ENCODE results near the gene CCR5.
A peak's percentile ranks its signal among the peaks of the same experiment; 100 is the strongest.

CCR5 gene

GRCh38 chr3:46359733-46360493 is 10.8 kb upstream of the CCR5 start:
- peak; percentile 72 for DNase-seq

DNA sequence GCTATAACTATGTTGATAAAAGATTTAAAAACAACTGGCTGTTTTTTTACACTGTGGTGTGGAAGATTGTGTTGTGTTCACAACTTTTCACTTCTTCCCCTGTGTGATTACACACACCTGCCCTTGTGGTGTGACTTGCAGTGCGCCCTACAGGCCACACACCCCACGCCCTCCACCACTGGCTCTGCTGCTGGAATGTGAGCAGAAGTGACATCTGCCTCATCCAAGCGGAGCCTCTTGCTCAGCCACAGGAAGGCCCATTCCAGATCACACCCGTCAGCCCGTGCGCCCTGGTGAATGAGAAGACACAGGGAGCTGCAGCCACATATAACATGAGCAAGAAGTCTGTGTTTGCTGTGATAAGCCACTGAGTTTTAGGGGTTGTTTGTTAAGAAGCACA is 9.8 kb upstream of the CCR5 start:
- no peak for DNase-seq

DNA sequence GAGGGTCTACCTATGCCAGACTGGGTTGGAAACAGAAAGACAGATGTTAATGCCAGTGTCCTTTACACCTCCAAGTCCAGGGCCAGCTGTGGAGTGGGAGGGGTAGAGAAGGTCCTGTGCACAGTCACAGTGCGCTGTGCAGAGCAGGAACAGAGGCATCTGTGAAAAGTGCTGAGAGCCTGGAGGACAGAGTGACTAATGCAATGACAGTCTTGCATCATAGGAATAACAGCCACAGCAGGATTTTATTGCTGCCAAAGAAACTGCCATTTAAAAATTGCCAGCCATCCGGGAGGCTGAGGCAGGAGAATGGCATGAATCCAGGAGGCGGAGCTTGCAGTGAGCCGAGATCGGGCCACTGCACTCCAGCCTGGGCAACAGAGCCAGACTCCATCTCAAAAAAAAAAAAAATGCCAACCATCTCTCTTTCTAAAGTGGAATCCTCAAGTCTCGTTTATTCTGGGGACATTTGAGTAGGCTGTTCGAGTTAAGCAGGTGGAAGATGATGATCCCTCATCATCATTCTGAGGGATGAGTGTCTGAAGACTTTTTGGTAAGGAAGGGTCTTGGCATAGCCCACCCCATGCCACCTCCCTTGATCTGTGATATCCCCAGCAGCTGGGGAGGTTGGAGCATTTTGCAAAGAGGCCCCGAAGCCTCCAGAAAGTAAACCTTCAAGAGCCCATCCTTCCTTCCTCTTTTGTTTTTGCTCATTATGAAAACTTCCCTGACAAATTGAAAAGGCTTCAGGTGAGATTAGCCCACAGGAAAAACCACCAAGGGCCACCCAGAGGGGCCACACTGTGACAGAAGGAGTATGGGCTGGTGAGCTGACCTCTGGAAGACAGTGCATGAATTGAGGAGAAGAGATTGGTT is 9.1 kb upstream of the CCR5 start:
- no peak for DNase-seq

DNA sequence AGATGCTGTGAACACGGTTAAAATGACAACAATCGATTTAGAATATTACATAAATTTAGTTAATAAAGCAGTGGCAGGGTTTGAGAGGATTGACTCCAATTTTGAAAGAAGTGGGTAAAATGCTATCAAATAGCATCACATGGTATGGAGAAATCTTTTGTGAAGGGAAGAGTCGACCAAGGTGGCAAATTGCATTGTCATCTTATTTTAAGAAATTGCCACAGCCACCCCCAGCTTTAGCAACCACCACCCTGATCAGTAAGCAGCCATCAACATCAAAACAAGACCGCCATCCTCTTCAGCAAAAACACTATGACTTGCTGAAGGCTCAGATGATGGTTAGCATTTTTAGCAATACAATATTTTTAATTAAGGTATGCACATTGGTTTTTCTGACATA is 5.7 kb upstream of the CCR5 start:
- DNase-seq, result no peak

DNA sequence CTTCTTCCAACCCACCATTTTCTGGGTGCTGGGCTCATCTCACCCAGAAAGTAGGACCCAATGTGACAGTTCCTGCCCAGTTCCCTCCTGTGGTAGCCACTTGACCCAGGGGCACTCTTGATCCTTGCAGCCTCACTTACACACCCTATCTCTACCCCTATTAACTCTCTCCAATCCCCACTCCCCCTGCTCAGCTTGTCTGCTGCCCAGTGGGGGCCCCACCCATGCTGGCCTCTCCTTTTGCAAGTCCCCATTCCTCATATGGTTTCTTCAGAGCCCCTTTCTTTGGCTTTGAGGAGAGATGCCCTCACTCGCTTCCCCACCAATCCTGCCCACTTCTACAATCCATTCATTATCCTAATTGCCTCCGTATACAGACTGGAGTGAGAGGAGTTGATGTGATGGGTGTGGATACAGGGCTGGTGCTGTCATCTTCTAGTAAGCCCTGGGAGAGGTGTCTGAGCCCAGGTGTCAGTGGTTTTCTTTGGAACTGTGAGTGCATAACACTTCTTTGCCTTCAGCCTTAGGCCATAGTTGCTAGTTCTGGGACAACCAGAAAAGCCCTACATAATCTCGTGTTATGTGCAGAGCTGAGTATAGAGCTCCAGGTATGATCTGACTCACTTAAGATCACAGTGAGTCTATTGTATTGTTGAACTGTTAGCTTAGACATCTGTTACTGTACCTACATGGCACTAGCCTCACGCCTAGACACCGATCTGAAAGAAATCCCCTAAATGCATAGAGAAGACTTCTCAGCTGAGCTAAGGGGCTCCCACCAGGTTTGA is 4.8 kb upstream of the CCR5 start:
- DNase-seq, result no peak

- no peak for DNase-seq
Observed at GRCh38 chr3:46367811-46368210, 2.9 kb upstream of the CCR5 start.

DNA sequence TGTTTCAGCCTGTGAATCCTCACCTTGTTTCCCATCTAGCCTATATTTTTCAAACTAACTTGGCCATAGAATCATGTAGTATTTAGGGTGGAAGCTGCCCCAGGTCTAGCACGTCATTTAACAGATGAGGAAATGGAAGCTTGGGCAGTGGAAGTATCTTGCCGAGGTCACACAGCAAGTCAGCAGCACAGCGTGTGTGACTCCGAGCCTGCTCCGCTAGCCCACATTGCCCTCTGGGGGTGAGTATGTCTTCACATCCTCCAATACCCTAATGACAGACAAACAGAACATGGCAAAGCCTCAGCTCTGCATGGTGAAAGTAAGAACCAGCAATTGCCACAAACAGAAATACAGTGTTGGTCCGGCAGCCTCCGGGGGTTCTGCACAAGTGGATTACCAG is 2.2 kb upstream of the CCR5 start:
- no peak for DNase-seq

GRCh38 chr3:46369151-46369550 is 1.6 kb upstream of the CCR5 start:
- no peak for DNase-seq

- DNase-seq, result no peak
Observed at GRCh38 chr3:46369675-46370132, 1.0 kb upstream of the CCR5 start.

DNA sequence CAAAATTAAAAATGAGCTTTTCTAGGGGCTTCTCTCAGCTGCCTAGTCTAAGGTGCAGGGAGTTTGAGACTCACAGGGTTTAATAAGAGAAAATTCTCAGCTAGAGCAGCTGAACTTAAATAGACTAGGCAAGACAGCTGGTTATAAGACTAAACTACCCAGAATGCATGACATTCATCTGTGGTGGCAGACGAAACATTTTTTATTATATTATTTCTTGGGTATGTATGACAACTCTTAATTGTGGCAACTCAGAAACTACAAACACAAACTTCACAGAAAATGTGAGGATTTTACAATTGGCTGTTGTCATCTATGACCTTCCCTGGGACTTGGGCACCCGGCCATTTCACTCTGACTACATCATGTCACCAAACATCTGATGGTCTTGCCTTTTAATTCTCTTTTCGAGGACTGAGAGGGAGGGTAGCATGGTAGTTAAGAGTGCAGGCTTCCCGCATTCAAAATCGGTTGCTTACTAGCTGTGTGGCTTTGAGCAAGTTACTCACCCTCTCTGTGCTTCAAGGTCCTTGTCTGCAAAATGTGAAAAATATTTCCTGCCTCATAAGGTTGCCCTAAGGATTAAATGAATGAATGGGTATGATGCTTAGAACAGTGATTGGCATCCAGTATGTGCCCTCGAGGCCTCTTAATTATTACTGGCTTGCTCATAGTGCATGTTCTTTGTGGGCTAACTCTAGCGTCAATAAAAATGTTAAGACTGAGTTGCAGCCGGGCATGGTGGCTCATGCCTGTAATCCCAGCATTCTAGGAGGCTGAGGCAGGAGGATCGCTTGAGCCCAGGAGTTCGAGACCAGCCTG is 984 bp downstream of the CCR5 start:
- DNase-seq, result no peak

DNA sequence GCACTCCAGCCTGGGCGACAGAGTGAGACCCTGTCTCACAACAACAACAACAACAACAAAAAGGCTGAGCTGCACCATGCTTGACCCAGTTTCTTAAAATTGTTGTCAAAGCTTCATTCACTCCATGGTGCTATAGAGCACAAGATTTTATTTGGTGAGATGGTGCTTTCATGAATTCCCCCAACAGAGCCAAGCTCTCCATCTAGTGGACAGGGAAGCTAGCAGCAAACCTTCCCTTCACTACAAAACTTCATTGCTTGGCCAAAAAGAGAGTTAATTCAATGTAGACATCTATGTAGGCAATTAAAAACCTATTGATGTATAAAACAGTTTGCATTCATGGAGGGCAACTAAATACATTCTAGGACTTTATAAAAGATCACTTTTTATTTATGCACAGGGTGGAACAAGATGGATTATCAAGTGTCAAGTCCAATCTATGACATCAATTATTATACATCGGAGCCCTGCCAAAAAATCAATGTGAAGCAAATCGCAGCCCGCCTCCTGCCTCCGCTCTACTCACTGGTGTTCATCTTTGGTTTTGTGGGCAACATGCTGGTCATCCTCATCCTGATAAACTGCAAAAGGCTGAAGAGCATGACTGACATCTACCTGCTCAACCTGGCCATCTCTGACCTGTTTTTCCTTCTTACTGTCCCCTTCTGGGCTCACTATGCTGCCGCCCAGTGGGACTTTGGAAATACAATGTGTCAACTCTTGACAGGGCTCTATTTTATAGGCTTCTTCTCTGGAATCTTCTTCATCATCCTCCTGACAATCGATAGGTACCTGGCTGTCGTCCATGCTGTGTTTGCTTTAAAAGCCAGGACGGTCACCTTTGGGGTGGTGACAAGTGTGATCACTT is 2.0 kb downstream of the CCR5 start:
- no peak for DNase-seq

GRCh38 chr3:46374755-46375154 is 4.0 kb downstream of the CCR5 start:
- DNase-seq, result no peak

DNA sequence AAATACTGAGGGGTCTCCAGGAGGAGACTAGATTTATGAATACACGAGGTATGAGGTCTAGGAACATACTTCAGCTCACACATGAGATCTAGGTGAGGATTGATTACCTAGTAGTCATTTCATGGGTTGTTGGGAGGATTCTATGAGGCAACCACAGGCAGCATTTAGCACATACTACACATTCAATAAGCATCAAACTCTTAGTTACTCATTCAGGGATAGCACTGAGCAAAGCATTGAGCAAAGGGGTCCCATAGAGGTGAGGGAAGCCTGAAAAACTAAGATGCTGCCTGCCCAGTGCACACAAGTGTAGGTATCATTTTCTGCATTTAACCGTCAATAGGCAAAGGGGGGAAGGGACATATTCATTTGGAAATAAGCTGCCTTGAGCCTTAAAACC is 4.5 kb downstream of the CCR5 start:
- no peak for DNase-seq

DNA sequence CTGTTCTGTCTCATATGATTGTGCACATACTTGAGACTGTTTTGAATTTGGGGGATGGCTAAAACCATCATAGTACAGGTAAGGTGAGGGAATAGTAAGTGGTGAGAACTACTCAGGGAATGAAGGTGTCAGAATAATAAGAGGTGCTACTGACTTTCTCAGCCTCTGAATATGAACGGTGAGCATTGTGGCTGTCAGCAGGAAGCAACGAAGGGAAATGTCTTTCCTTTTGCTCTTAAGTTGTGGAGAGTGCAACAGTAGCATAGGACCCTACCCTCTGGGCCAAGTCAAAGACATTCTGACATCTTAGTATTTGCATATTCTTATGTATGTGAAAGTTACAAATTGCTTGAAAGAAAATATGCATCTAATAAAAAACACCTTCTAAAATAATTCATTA is 5.1 kb downstream of the CCR5 start:
- no peak for DNase-seq

DNA sequence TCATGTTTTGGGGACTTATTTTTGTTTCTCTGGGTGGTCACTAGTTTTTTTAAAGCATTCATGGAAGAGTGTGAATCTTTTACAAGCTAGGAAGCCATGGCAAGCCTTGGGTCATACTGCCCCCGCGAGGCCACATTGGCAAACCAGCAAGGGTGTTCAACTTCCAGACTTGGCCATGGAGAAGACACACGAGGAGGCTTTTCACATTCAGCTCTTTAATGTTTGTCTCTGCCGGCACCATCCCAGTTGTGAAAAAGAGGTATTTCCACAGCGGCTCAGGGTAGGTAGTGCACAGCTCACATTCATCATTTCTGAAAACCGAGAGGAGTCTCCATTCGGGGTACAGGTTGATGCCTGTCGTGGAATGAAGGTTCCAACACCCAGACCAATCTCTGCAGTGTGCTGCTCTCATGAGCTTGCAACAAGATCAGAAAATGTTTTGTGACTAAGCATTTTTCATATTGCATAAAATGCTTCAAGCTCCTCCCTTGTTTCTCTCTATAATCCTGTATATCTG is 7.7 kb downstream of the CCR5 start:
- DNase-seq, result no peak

DNA sequence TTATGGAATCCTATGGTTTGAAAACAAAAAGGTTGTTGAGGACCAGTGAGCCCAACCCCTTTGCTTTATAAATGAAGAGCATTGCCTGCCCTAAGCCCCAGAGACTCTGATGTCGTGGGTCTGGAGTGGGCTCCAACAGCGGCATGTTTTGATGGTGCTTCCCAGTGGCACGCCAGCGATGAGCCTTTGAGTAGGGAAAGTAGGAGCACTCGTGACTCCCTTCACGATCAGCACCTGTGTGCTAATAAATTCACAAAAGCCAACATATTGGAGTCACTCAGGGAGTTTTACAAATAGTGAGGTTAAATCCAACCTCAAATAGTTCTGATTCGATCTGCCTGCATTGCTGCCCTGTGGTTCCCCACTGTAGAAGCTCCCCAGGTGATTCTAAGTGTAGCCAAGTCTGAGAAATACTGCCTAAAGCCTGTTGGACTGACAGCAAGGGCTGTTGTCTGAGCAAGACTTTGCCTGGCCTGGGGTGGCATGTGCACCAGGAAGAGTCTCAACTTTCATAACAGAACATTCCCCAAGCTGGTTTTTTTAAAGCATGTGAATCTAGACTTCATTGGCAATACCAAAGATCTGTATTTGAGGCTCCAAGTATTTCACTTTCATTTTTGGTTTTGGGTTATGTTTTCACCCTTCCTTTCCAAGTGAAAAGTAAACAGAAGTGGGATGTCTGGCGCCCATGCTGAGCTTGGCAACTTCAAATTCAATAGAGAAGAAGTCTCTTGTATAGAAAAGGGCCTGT is 9.9 kb downstream of the CCR5 start:
- no peak for DNase-seq

- DNase-seq, result no peak
Observed at GRCh38 chr3:46381625-46382024, 10.9 kb downstream of the CCR5 start.

DNA sequence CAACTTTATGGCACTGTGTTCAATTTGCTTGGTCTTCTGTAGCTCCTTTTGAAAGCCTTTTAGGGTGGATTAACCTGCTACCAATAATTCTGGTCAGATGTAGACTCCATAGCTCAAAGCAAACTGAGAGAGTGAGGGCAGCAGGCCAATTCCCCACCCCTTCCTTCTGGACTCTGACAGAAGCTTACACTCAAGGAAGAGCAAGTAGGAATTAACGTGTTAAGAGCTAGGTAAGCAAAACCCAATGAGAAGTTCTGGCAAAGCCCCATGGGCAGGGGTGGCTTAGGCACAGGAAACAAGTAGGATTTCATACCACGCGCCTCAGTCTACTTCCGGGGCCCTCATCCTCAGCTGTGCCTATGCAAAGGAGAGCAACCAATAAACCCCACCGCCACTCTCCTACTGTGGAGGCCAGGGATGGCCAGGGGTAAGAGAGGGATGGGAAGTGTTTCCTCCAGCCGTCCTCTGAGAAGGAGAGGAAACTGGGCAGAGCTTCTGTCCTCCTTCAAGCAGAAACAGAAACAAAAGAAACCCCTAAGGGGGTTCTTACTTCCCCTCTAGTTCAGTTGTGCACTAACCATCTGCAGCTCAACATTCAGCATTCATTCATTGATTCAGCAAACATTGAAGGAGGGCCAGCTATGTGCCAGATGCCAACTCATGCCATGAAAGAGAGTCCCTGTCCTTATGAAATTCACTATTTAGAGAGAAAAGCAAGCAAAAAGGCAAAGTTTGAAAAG is 12.6 kb downstream of the CCR5 start:
- no peak for DNase-seq

DNA sequence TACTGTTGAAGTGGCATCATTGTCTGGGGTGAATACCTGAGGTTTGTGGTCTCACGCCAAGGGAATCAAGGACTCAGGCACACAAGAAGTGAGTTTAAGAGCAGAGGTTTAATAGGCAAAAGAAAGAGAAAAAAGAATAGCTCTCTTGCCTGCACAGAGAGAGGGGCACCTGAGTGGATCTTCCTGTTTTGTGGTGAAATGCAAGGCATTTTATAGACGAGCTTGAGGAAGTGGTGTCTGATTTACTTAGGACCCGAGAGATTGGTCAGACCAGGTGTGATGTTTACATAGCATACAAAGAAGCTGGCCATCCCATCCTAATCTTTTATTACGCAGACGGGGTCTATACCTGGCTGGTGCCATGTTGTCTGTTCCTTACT is 13.2 kb downstream of the CCR5 start:
- DNase-seq, result no peak

GRCh38 chr3:46386205-46386604 is 15.5 kb downstream of the CCR5 start:
- no peak for DNase-seq
